ENCODE data around the gene SLC24A3.

Gene SLC24A3

GRCh38 chr20:19706463-19706862 is 494.0 kb downstream of the SLC24A3 start:
- H3K4me3 ChIP-seq (ENCODE audit: low read depth, low read length): no peak overlapping the region
- in situ Hi-C loops (cut with HindIII; ENCODE audit: low sequenced_read_pairs): no loop called here
- no peak for TF ChIP-seq CTCF (IDR thresholded peaks at IDR 0.05; ENCODE audit: low read depth, low read length, missing control alignments)
- DNase-seq (ENCODE audit: low read depth): no peak

GRCh38 chr20:19709635-19710335 is 497.3 kb downstream of the SLC24A3 start:
- in situ Hi-C loops (cut with HindIII; ENCODE audit: low sequenced_read_pairs): no loop called here
- DNase-seq (ENCODE audit: low read depth): no peak

DNA sequence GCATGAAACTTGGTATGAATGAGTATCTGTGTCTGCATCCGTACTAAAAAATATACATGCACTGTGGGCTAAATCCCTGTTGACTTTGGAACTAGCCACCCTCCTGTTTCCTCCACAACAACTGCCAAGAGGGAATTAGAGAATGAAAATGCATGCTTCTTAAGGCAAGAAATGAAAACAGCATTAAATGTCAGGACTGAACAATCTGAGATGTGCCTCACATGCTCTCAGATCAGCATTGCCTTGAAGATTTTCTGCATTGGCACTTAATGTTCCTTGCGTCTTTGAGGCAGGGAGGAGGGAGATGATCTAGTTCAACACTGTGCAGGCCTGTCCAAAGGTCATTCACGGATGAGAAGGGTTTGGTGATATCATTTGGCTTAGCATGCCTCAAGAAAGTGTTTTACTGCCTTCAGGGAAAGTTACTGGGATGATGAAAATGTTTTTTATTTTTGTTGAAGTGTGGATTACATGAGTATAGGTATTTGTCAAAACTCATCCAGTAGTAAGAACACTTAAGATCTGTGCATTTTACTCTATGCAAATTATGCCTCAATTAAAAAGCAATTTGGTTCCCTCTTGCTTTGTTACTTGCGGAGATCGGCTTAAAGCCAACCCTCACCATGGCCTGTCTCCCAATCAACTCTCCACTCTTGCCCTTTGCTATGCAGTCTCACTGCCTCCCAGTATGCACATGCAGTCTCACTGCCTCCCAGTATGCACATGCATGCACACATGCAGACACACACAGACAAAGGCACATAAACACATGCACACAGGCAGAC is 498.1 kb downstream of the SLC24A3 start:
- no peak overlapping the region for H3K4me3 ChIP-seq (ENCODE audit: low read depth, low read length)
- TF ChIP-seq CTCF (IDR thresholded peaks at IDR 0.05; ENCODE audit: low read depth, low read length, missing control alignments): no peak
- peak; percentile 38 for DNase-seq (ENCODE audit: low read depth)
- in situ Hi-C loops (cut with HindIII; ENCODE audit: low sequenced_read_pairs): no loop called here

More at GRCh38 chr20:19709635-19710335, 497.3 kb downstream of the SLC24A3 start:
- no peak overlapping the region for H3K4me3 ChIP-seq (ENCODE audit: low read depth, low read length)
- no peak for TF ChIP-seq CTCF (IDR thresholded peaks at IDR 0.05; ENCODE audit: low read depth, low read length, missing control alignments)

DNA sequence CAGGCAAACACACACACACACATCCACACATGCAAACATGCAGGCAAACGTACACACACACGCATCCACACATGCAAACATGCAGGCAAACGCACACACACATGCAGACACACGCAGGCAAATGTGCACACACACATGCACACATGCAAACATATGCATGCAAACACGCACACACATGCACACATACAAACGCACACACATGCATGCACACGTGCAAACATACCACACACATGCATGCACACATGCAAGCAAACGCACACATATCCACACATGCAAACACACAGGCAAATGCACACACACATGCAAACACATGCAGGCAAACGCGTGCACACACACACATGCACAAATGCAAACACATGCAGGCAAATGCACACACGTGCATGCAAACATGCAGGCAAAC is 498.7 kb downstream of the SLC24A3 start:
- H3K4me3 ChIP-seq (ENCODE audit: low read depth, low read length): no peak overlapping the region
- no peak for TF ChIP-seq CTCF (IDR thresholded peaks at IDR 0.05; ENCODE audit: low read depth, low read length, missing control alignments)
- in situ Hi-C loops (cut with HindIII; ENCODE audit: low sequenced_read_pairs): no loop called here
- no peak for DNase-seq (ENCODE audit: low read depth)

- peak; percentile 8 for DNase-seq (ENCODE audit: low read depth)
- in situ Hi-C loops (cut with HindIII; ENCODE audit: low sequenced_read_pairs): no loop called here
- no peak overlapping the region for H3K4me3 ChIP-seq (ENCODE audit: low read depth, low read length)
- no peak for TF ChIP-seq CTCF (IDR thresholded peaks at IDR 0.05; ENCODE audit: low read depth, low read length, missing control alignments)
These were observed 500.3 kb downstream of the SLC24A3 start for GRCh38 chr20:19712721-19713260.

DNA sequence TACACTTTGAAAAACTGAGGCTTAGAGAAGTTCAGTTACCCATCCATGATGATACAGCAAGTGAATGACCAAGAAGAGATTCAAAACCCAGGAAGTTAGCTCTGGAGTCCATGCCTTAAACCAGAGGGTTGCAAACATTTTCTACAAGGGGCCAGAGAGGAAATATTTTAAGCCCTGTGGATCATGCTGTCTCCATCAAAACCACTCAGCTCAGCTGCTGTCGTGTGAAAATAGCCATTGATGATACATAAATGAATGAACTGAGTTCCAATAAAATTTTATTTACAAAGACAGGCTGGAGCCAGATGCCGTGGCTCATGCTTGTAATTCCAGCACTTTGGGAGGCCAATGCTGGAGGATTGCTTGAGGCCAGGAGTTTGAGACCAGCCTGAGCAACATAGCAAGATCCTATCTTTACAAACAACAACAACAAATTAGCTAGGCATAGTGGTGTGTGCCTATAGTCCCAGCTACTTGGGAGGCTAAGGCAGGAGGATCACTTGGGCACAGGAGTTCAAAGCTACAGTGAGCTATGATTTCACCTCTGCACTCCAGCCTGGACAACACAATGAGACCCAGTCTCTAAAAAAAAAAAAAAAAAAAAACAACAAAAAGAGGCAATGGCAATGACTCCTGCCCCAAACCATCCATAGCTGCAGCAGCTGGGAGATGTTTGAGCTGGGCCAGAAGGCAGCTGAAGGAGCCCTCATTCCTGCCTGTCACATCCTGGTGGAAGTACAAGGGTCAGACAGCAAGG is 501.6 kb downstream of the SLC24A3 start:
- H3K4me3 ChIP-seq (ENCODE audit: low read depth, low read length): no peak overlapping the region
- in situ Hi-C loops (cut with HindIII; ENCODE audit: low sequenced_read_pairs): no loop called here
- TF ChIP-seq CTCF (IDR thresholded peaks at IDR 0.05; ENCODE audit: low read depth, low read length, missing control alignments): no peak
- no peak for DNase-seq (ENCODE audit: low read depth)
